PC-9 (cell line): Measurements from ENCODE around the gene KCNH4.

Experiments
- EZH2 ChIP-seq: fragments of 200-600 bp; sonication (generic); IDR thresholded peaks from 2 replicates; pipeline ENCODE4 v1.8.0; 2017; ENCODE audit warnings: antibody characterized with exemption, low read depth
- TF ChIP-seq, protein P1 (sequence below): fragments of 200-600 bp; sonication (generic); conservative IDR thresholded peaks from 2 replicates; pipeline ENCODE4 v1.6.1; 2017; ENCODE audit warnings: mixed run types, antibody characterized with exemption, mild to moderate bottlenecking, moderate library complexity

- TF ChIP-seq, protein P1, sequence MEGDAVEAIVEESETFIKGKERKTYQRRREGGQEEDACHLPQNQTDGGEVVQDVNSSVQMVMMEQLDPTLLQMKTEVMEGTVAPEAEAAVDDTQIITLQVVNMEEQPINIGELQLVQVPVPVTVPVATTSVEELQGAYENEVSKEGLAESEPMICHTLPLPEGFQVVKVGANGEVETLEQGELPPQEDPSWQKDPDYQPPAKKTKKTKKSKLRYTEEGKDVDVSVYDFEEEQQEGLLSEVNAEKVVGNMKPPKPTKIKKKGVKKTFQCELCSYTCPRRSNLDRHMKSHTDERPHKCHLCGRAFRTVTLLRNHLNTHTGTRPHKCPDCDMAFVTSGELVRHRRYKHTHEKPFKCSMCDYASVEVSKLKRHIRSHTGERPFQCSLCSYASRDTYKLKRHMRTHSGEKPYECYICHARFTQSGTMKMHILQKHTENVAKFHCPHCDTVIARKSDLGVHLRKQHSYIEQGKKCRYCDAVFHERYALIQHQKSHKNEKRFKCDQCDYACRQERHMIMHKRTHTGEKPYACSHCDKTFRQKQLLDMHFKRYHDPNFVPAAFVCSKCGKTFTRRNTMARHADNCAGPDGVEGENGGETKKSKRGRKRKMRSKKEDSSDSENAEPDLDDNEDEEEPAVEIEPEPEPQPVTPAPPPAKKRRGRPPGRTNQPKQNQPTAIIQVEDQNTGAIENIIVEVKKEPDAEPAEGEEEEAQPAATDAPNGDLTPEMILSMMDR = no peak
- no peak for TF ChIP-seq EZH2
Observed at GRCh38 chr17:42155614-42156045, 25.3 kb downstream of the KCNH4 start.
